Ascending aorta (tissue), 2 donors: ENCODE results near the gene XRCC6. TPM values are rescaled to one million over a fixed set of nuclear protein-coding genes. Genes with fewer than 3 reads are reported as not detected.
"Not testable (repeated sequence)": the region's sequence is repeated elsewhere in the genome, so short reads cannot be mapped to it uniquely, and the experiment has no call there.

Experiments
- DNase-seq, 2 donors: peaks; one replicate each; pipeline ENCODE4 v3.0.0-alpha.2; 2019; ENCODE audit warnings: low spot score in 2 of 2
- H3K27ac ChIP-seq, 2 donors: fragments of 200-600 bp; sonication (generic); one replicate each; pipeline ENCODE4 v1.5.1; 2016 to 2017; ENCODE audit warnings: mild to moderate bottlenecking in 1 of 2
- H3K27me3 ChIP-seq: fragments of 200-600 bp; sonication (generic); one replicate; pipeline ENCODE4 v1.5.1; 2017
- H3K36me3 ChIP-seq, 2 donors: fragments of 200-600 bp; sonication (generic); one replicate each; pipeline ENCODE4 v1.5.1; 2016
- H3K4me1 ChIP-seq, 2 donors: fragments of 200-600 bp; sonication (generic); one replicate each; pipeline ENCODE4 v1.5.1; 2016 to 2017; ENCODE audit warnings: mild to moderate bottlenecking in 1 of 2
- H3K4me3 ChIP-seq, 2 donors: fragments of 200-600 bp; sonication (generic); one replicate each; pipeline ENCODE4 v1.5.1; 2016 to 2017; ENCODE audit warnings: mild to moderate bottlenecking in 1 of 2
- H3K9me3 ChIP-seq, 2 donors: fragments of 200-600 bp; sonication (generic); one replicate each; pipeline ENCODE4 v1.5.1; 2016
- CTCF ChIP-seq, 3 experiments: fragments of 200-600 bp in 2 of 3; fragments of 450-650 bp in 1 of 3; sonication (generic) in 2 of 3; IDR thresholded peaks; one replicate each; pipeline ENCODE4 v1.5.1; 2016 to 2019; ENCODE audit warnings: antibody characterized with exemption in 3 of 3, mild to moderate bottlenecking in 1 of 3, moderate library complexity in 1 of 3
- intact Hi-C: fragments of 100-400 bp; cut with DNase I; formaldehyde crosslinking; loops from one replicate; pipeline ENCODE4 v1.15.1; 2023
- total RNA-seq: library from RNA; depleted of rRNA; stranded (reverse); fragments of >200 nt; gene quantifications from one replicate; pipeline ENCODE4 v1.1.0, GENCODE V29; 2016

Gene XRCC6
- total RNA-seq, 1 donor from 2014 or later = 89.7 TPM

- Histone ChIP-seq H3K36me3 (peaks cover 15 to 67% of the 10 kb centered on the region in 2 donors), H3K4me3 (no peak overlapping the region), H3K27ac (no peak overlapping the region), H3K27me3 (no peaks in the 10 kb centered on the region), H3K9me3 (no peaks in the 10 kb centered on the region), H3K4me1 (no peaks in the 10 kb centered on the region)
- no peak for TF ChIP-seq CTCF (IDR thresholded peaks at IDR 0.05)
- DNase-seq = no peak
- intact Hi-C loops = no loop called here
These were observed 38.4 kb upstream of the XRCC6 start for GRCh38 chr22:41582694-41583093.

- no peak for DNase-seq
- Histone ChIP-seq H3K27me3 (no peaks in the 10 kb centered on the region), H3K4me3 (no peak overlapping the region), H3K9me3 (no peaks in the 10 kb centered on the region), H3K27ac (no peak overlapping the region), H3K36me3 (peaks cover 9 to 45% of the 10 kb centered on the region in 2 donors), H3K4me1 (peaks cover 0 to 9% of the 10 kb centered on the region in 2 donors)
- no peak for TF ChIP-seq CTCF (IDR thresholded peaks at IDR 0.05)
- intact Hi-C loops = no loop called here
These were observed 36.2 kb upstream of the XRCC6 start for GRCh38 chr22:41584881-41585280.

- no peak for TF ChIP-seq CTCF (IDR thresholded peaks at IDR 0.05)
- no peak overlapping the region for H3K4me3 ChIP-seq
- H3K9me3 ChIP-seq = no peaks in the 10 kb centered on the region
- peaks cover 0 to 9% of the 10 kb centered on the region in 2 donors for H3K4me1 ChIP-seq
- DNase-seq = no peak
- H3K27ac ChIP-seq = no peak overlapping the region
- peaks cover 9 to 38% of the 10 kb centered on the region in 2 donors for H3K36me3 ChIP-seq
- intact Hi-C loops = no loop called here
- H3K27me3 ChIP-seq = no peaks in the 10 kb centered on the region
These were observed 35.2 kb upstream of the XRCC6 start for GRCh38 chr22:41585898-41586297.

- Histone ChIP-seq H3K4me3 (no peak overlapping the region), H3K36me3 (peaks cover 9 to 31% of the 10 kb centered on the region in 2 donors), H3K9me3 (no peaks in the 10 kb centered on the region), H3K27ac (no peak overlapping the region), H3K4me1 (peaks cover 0 to 9% of the 10 kb centered on the region in 2 donors), H3K27me3 (no peaks in the 10 kb centered on the region)
- intact Hi-C loops = no loop called here
- no peak for TF ChIP-seq CTCF (IDR thresholded peaks at IDR 0.05)
- no peak for DNase-seq
These were observed 33.8 kb upstream of the XRCC6 start for GRCh38 chr22:41587347-41587723.

- peak within 1 kb of the TSS; percentile 62 to 90 for H3K27ac ChIP-seq
- H3K4me1 ChIP-seq = peaks cover 0 to 9% of the 10 kb centered on the region in 2 donors
- H3K9me3 ChIP-seq = no peaks in the 10 kb centered on the region
- no peak for TF ChIP-seq CTCF (IDR thresholded peaks at IDR 0.05)
- intact Hi-C loops = loop anchor here (1.0 kb wide), 3 partner anchors 24 to 45 kb away; partner anchors contain the start of genes DESI1, POLR3H and XRCC6
- H3K36me3 ChIP-seq = peaks cover 0 to 13% of the 10 kb centered on the region in 2 donors
- peak; percentile 100 for DNase-seq
- no peaks in the 10 kb centered on the region for H3K27me3 ChIP-seq
- H3K4me3 ChIP-seq = peak within 1 kb of the TSS; percentile 79 to 100
These were observed 31.5 kb upstream of the XRCC6 start, which contains the start of gene PMM1 for GRCh38 chr22:41589391-41590241. Gene PMM1 (minus strand): TSS chr22:41589840. CDS start chr22:41589805, 35 bp downstream.

- H3K4me3 ChIP-seq, H3K27ac ChIP-seq, intact Hi-C loops, H3K27me3 ChIP-seq, H3K36me3 ChIP-seq, H3K9me3 ChIP-seq, DNase-seq: not testable (repeated sequence)
- H3K4me1 ChIP-seq = peaks cover 0 to 13% of the 10 kb centered on the region in 2 donors
These were observed 27.6 kb upstream of the XRCC6 start for GRCh38 chr22:41593336-41593960.
